H9 (cell line): ENCODE results near the gene DHRS9. TPM values are rescaled to one million over a fixed set of nuclear protein-coding genes. Genes with fewer than 3 reads are reported as not detected.

Experiments used
- DNase-seq: peaks from one replicate; pipeline ENCODE4 v3.0.0-alpha.2; 2017
- H2AFZ ChIP-seq: one replicate; pipeline ENCODE4 v1.6.1; 2013; ENCODE audit warnings: mild to moderate bottlenecking, low read length, control low read depth, moderate library complexity
- H2AK5ac ChIP-seq: 2 replicates; pipeline ENCODE4 v1.6.1; 2013; ENCODE audit warnings: low read length, control low read depth, mixed read lengths; ENCODE audit not compliant: insufficient read length
- H2BK120ac ChIP-seq: one replicate; pipeline ENCODE4 v1.6.1; 2013; ENCODE audit warnings: low read depth, mild to moderate bottlenecking, low read length, control low read depth, inconsistent platforms; ENCODE audit not compliant: poor library complexity, severe bottlenecking
- H2BK12ac ChIP-seq: 2 replicates; pipeline ENCODE4 v1.6.1; 2013; ENCODE audit warnings: low read length, control low read depth, mixed read lengths, low read depth; ENCODE audit not compliant: insufficient read length
- H2BK15ac ChIP-seq: 2 replicates; pipeline ENCODE4 v1.6.1; 2013; ENCODE audit warnings: low read depth, low read length, control low read depth
- H2BK20ac ChIP-seq: one replicate; pipeline ENCODE4 v1.6.1; 2013; ENCODE audit warnings: low read depth, mild to moderate bottlenecking, low read length, control low read depth, inconsistent platforms; ENCODE audit not compliant: poor library complexity, severe bottlenecking
- H2BK5ac ChIP-seq: 2 replicates; pipeline ENCODE4 v1.6.1; 2013; ENCODE audit warnings: low read length, control low read depth, mixed read lengths; ENCODE audit not compliant: insufficient read length
- H3K14ac ChIP-seq: 2 replicates; pipeline ENCODE4 v1.6.1; 2013; ENCODE audit warnings: low read length, control low read depth; ENCODE audit not compliant: insufficient read depth
- H3K18ac ChIP-seq: 2 replicates; pipeline ENCODE4 v1.6.1; 2013; ENCODE audit warnings: low read depth, mild to moderate bottlenecking, mixed read lengths, low read length, control low read depth; ENCODE audit not compliant: insufficient read length
- H3K23ac ChIP-seq: 2 replicates; pipeline ENCODE4 v1.6.1; 2013; ENCODE audit warnings: low read length, control low read depth, mixed read lengths, low read depth; ENCODE audit not compliant: insufficient read length
- H3K23me2 ChIP-seq: 2 replicates; pipeline ENCODE4 v1.6.1; 2013; ENCODE audit warnings: low read depth, mild to moderate bottlenecking, mixed read lengths, low read length, control low read depth; ENCODE audit not compliant: insufficient read length, poor library complexity, severe bottlenecking
- H3K27ac ChIP-seq: 2 replicates; pipeline ENCODE4 v1.5.1; 2013; ENCODE audit warnings: low read length, control low read depth, mixed read lengths, low read depth; ENCODE audit not compliant: insufficient read length
- H3K27me3 ChIP-seq: 2 replicates; pipeline ENCODE4 v1.6.1; 2013; ENCODE audit warnings: low read length, control low read depth, inconsistent platforms; ENCODE audit not compliant: insufficient read depth
- H3K4ac ChIP-seq: 2 replicates; pipeline ENCODE4 v1.6.1; 2013; ENCODE audit warnings: low read depth, mild to moderate bottlenecking, control low read depth, inconsistent platforms, low read length, moderate library complexity
- H3K4me1 ChIP-seq: 2 replicates; pipeline ENCODE4 v1.6.1; 2013; ENCODE audit warnings: low read length, control low read depth, inconsistent platforms; ENCODE audit not compliant: insufficient read depth
- H3K4me2 ChIP-seq: 2 replicates; pipeline ENCODE4 v1.6.1; 2013; ENCODE audit warnings: low read length, control low read depth, mixed read lengths; ENCODE audit not compliant: insufficient read length, insufficient read depth
- H3K56ac ChIP-seq: 2 replicates; pipeline ENCODE4 v1.6.1; 2013; ENCODE audit warnings: low read depth, mild to moderate bottlenecking, mixed read lengths, low read length, control low read depth; ENCODE audit not compliant: insufficient read length
- H3K79me1 ChIP-seq: 2 replicates; pipeline ENCODE4 v1.6.1; 2013; ENCODE audit warnings: low read depth, mild to moderate bottlenecking, moderate library complexity, low read length, control low read depth, inconsistent platforms; ENCODE audit not compliant: insufficient read depth, poor library complexity, severe bottlenecking
- H3K79me2 ChIP-seq: 2 replicates; pipeline ENCODE4 v1.6.1; 2013; ENCODE audit warnings: low read length, control low read depth, inconsistent platforms; ENCODE audit not compliant: insufficient read depth
- H3K9ac ChIP-seq: 2 replicates; pipeline ENCODE4 v1.6.1; 2013; ENCODE audit warnings: low read length, control low read depth, mixed read lengths; ENCODE audit not compliant: insufficient read length; ENCODE audit errors: extremely low read depth
- H3K9me3 ChIP-seq: one replicate; pipeline ENCODE4 v1.6.1; 2013; ENCODE audit warnings: low read depth, low read length, inconsistent platforms; ENCODE audit not compliant: control insufficient read depth
- H3T11ph ChIP-seq: one replicate; pipeline ENCODE4 v1.6.1; 2013; ENCODE audit warnings: mild to moderate bottlenecking, low read length, control low read depth, inconsistent platforms
- H4K20me1 ChIP-seq: one replicate; pipeline ENCODE4 v1.6.1; 2013; ENCODE audit not compliant: control insufficient read depth, insufficient read length, insufficient read depth
- H4K5ac ChIP-seq: 2 replicates; pipeline ENCODE4 v1.6.1; 2013; ENCODE audit warnings: low read depth, mild to moderate bottlenecking, mixed read lengths, low read length, control low read depth; ENCODE audit not compliant: insufficient read length
- H4K8ac ChIP-seq: replicated peaks from 2 replicates; pipeline ENCODE4 v1.6.1; 2013; ENCODE audit warnings: low read length, control low read depth, mixed read lengths, low read depth; ENCODE audit not compliant: insufficient read length
- H4K91ac ChIP-seq: 2 replicates; pipeline ENCODE4 v1.6.1; 2013; ENCODE audit warnings: low read depth, mild to moderate bottlenecking, moderate library complexity, mixed read lengths, low read length, control low read depth; ENCODE audit not compliant: insufficient read length
- H3K27ac Mint-ChIP-seq, 3 experiments: 2 replicates in 2 of 3; 3 replicates in 1 of 3; pipeline ENCODE4 v1.8.0; 2020 to 2021; ENCODE audit warnings: mixed read lengths in 3 of 3, mild to moderate bottlenecking in 1 of 3, moderate library complexity in 1 of 3
- H3K27me3 Mint-ChIP-seq: 2 replicates; pipeline ENCODE4 v1.8.0; 2021; ENCODE audit warnings: low read depth, mild to moderate bottlenecking, moderate library complexity, mixed read lengths
- H3K36me3 Mint-ChIP-seq, 3 experiments: 2 replicates in 2 of 3; 3 replicates in 1 of 3; pipeline ENCODE4 v1.8.0; 2020 to 2021; ENCODE audit warnings: low read depth in 3 of 3, mixed read lengths in 3 of 3; ENCODE audit not compliant: insufficient read depth in 1 of 3
- H3K4me1 Mint-ChIP-seq, 2 experiments: 2 replicates each; pipeline ENCODE4 v1.8.0; 2020; ENCODE audit warnings: mixed read lengths in 2 of 2
- H3K4me3 Mint-ChIP-seq, 2 experiments: 2 replicates in 1 of 2; 3 replicates in 1 of 2; pipeline ENCODE4 v1.8.0; 2020 to 2021; ENCODE audit warnings: mild to moderate bottlenecking in 2 of 2, mixed read lengths in 2 of 2, moderate library complexity in 1 of 2
- H3K9me3 Mint-ChIP-seq, 2 experiments: 2 replicates in 1 of 2; 3 replicates in 1 of 2; pipeline ENCODE4 v1.8.0; 2020; ENCODE audit warnings: mild to moderate bottlenecking in 2 of 2, mixed read lengths in 2 of 2, moderate library complexity in 1 of 2
- WGBS: extraction: QIAGEN DNeasy Blood & Tissue Kit; methylation state at CpG from one replicate; pipeline ENCODE4 v1.1.7; 2013; ENCODE audit warnings: missing lambda C conversion rate, low lambda C conversion rate, mixed read lengths; ENCODE audit not compliant: insufficient read length; ENCODE audit errors: extremely low coverage; 5-methylcytosine and 5-hydroxymethylcytosine counted together
- total RNA-seq: library from RNA; stranded (reverse); gene quantifications from 2 replicates; pipeline ENCODE4 v1.2.1, GENCODE V29; 2021
- TF ChIP-seq, protein P1 (sequence below): fragments of 200-600 bp; sonication (generic); conservative IDR thresholded peaks from 3 replicates; pipeline ENCODE4 v1.8.0; 2021; ENCODE audit warnings: antibody characterized with exemption, mild to moderate bottlenecking

The DHRS9 gene
- total RNA-seq, 1 experiment from 2014 or later, result not detected

DNA sequence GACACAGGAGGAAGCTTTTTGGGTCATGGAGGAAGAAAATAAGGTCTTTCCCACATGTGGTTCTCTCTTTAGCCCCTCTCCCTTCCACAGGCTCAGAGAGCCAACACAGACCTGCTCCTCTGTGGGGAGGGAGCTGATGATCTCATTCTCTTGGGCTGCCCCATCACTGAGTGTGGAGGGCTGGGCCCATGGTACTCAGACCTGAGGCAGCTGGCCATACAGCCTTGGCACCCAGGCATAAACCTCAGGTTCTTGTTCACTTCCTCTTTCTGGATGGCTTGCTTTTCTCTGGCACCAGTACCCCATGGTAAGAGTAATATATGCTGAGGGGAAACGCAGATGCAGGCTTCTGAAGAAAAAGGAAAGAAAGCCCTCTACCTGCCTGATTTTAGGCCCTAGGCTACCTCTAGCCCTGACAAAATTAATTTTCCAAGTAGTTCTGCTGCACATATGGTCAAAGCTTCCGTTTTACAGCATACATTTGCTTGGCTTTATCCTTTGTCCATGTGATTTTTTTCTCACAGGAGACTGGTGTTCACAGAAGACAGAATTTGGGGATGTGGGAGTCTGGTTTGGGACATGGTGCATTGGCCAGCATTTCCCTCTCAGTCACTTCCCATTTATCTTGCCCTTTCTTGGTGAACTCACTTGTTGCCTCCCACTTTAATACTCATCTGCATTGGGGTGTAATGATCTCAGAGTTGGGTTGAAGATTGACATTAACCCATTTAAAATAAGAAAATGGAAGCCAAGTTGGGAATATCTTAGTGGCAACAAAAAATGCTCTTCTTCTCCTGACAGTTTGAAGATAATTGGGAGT, 11.1 kb downstream of the DHRS9 start:
- H3K4me3 Mint-ChIP-seq, result no peak overlapping the region
- Histone ChIP-seq H3K14ac (no peak overlapping the region), H2AK5ac (no peak overlapping the region), H3K9me3 (no peaks in the 10 kb centered on the region), H2AFZ (no peak overlapping the region), H4K91ac (no peak overlapping the region), H4K20me1 (no peaks in the 10 kb centered on the region), H3K56ac (no peak overlapping the region), H3K9ac (no peak overlapping the region), H4K5ac (no peak overlapping the region), H3K27me3 (no peaks in the 10 kb centered on the region), H2BK5ac (no peak overlapping the region), H3K4ac (no peak overlapping the region), H3K79me2 (no peaks in the 10 kb centered on the region), H3K4me1 (no peaks in the 10 kb centered on the region), H3K23me2 (no peaks in the 10 kb centered on the region), H3K23ac (no peak overlapping the region), H2BK15ac (no peak overlapping the region), H3K4me2 (no peak overlapping the region), H3T11ph (no peak overlapping the region), H3K27ac (no peak overlapping the region), H2BK120ac (no peak overlapping the region), H3K79me1 (no peaks in the 10 kb centered on the region), H2BK20ac (no peak overlapping the region), H4K8ac (no peak overlapping the region), H3K18ac (no peak overlapping the region), H2BK12ac (no peak overlapping the region)
- TF ChIP-seq, protein P1, sequence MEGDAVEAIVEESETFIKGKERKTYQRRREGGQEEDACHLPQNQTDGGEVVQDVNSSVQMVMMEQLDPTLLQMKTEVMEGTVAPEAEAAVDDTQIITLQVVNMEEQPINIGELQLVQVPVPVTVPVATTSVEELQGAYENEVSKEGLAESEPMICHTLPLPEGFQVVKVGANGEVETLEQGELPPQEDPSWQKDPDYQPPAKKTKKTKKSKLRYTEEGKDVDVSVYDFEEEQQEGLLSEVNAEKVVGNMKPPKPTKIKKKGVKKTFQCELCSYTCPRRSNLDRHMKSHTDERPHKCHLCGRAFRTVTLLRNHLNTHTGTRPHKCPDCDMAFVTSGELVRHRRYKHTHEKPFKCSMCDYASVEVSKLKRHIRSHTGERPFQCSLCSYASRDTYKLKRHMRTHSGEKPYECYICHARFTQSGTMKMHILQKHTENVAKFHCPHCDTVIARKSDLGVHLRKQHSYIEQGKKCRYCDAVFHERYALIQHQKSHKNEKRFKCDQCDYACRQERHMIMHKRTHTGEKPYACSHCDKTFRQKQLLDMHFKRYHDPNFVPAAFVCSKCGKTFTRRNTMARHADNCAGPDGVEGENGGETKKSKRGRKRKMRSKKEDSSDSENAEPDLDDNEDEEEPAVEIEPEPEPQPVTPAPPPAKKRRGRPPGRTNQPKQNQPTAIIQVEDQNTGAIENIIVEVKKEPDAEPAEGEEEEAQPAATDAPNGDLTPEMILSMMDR, result no peak
- no peaks in the 10 kb centered on the region for H3K4me1 Mint-ChIP-seq
- H3K27me3 Mint-ChIP-seq, result no peaks in the 10 kb centered on the region
- H3K36me3 Mint-ChIP-seq, result no peaks in the 10 kb centered on the region
- no peak for DNase-seq
- no peaks in the 10 kb centered on the region for H3K9me3 Mint-ChIP-seq
- WGBS, result no CpG with 5 or more reads among the region's 2 CpGs
- H3K27ac Mint-ChIP-seq, result no peak overlapping the region
